Measurements from ENCODE around the gene ETS2. TPM values are rescaled to one million over a fixed set of nuclear protein-coding genes. Genes with fewer than 3 reads are reported as not detected.
A peak's percentile ranks its signal among the peaks of the same experiment; 100 is the strongest.

The ETS2 gene
- total RNA-seq, 6 donors from 2014 or later: 70.2 to 215 (median 143) TPM

- TF ChIP-seq POLR2A (IDR thresholded peaks at IDR 0.05) (no peak), CTCF (IDR thresholded peaks at IDR 0.05) (no peak), POLR2AphosphoS5 (IDR thresholded peaks at IDR 0.05) (no peak), EP300 (IDR thresholded peaks at IDR 0.05) (no peak)
- no peak overlapping the region for H3K4me3 ChIP-seq
- H3K9me3 ChIP-seq: no peaks in the 10 kb centered on the region
- H3K4me1 ChIP-seq: peaks cover 0 to 7% (median 0%) of the 10 kb centered on the region in 4 donors
- H3K36me3 ChIP-seq: no peaks in the 10 kb centered on the region
- WGBS, 2 donors: 76 to 87% methylated on average over 11 to 12 of the region's 12 CpGs
- DNase-seq: no peak
- peak in 1 of 2 donors; percentile 37 for ATAC-seq (ENCODE audit: low FRiP score in 2 of 2)
- H3K27ac ChIP-seq: no peak overlapping the region
- no peaks in the 10 kb centered on the region for H3K27me3 ChIP-seq
These were observed 33.0 kb downstream of the ETS2 start for GRCh38 chr21:38838598-38839327.

- WGBS, 2 donors: 73 to 85% methylated on average over 8 to 9 of the region's 9 CpGs
- Histone ChIP-seq H3K9me3 (no peaks in the 10 kb centered on the region), H3K4me3 (no peak overlapping the region), H3K27me3 (no peaks in the 10 kb centered on the region), H3K27ac (no peak overlapping the region), H3K36me3 (no peaks in the 10 kb centered on the region), H3K4me1 (peaks cover 0 to 7% (median 0%) of the 10 kb centered on the region in 4 donors)
- DNase-seq (peak in 1 of 2 donors; percentile 43), ATAC-seq (ENCODE audit: low FRiP score in 2 of 2) (peak in 1 of 2 donors; percentile 41)
- TF ChIP-seq CTCF (IDR thresholded peaks at IDR 0.05) (no peak), POLR2A (IDR thresholded peaks at IDR 0.05) (no peak), POLR2AphosphoS5 (IDR thresholded peaks at IDR 0.05) (no peak), EP300 (IDR thresholded peaks at IDR 0.05) (no peak)
These were observed 33.9 kb downstream of the ETS2 start for GRCh38 chr21:38839328-38840286.

GRCh38 chr21:38840456-38841300, 34.9 kb downstream of the ETS2 start:
- WGBS, 2 donors: 94 to 97% methylated on average over 17 of the region's 17 CpGs
- H3K27me3 ChIP-seq: no peaks in the 10 kb centered on the region
- DNase-seq (no peak), ATAC-seq (ENCODE audit: low FRiP score in 2 of 2) (no peak)
- no peaks in the 10 kb centered on the region for H3K36me3 ChIP-seq
- TF ChIP-seq POLR2A (IDR thresholded peaks at IDR 0.05) (no peak), CTCF (IDR thresholded peaks at IDR 0.05) (no peak), EP300 (IDR thresholded peaks at IDR 0.05) (no peak), POLR2AphosphoS5 (IDR thresholded peaks at IDR 0.05) (no peak)
- no peak overlapping the region for H3K4me3 ChIP-seq
- H3K27ac ChIP-seq: no peak overlapping the region
- H3K9me3 ChIP-seq: no peaks in the 10 kb centered on the region
- H3K4me1 ChIP-seq: peaks cover 0 to 7% (median 0%) of the 10 kb centered on the region in 4 donors

- WGBS, 2 donors: 74 to 80% methylated on average over 2 of the region's 2 CpGs
- Histone ChIP-seq H3K4me1 (peaks cover 0 to 7% (median 0%) of the 10 kb centered on the region in 4 donors), H3K4me3 (no peak overlapping the region), H3K9me3 (no peaks in the 10 kb centered on the region), H3K36me3 (no peaks in the 10 kb centered on the region), H3K27ac (no peak overlapping the region), H3K27me3 (no peaks in the 10 kb centered on the region)
- no peak for DNase-seq
- no peak for TF ChIP-seq CTCF (IDR thresholded peaks at IDR 0.05)
- TF ChIP-seq POLR2A (IDR thresholded peaks at IDR 0.05): no peak
- no peak for TF ChIP-seq POLR2AphosphoS5 (IDR thresholded peaks at IDR 0.05)
- TF ChIP-seq EP300 (IDR thresholded peaks at IDR 0.05): no peak
- no peak for ATAC-seq (ENCODE audit: low FRiP score in 2 of 2)
These were observed 35.7 kb downstream of the ETS2 start for GRCh38 chr21:38841472-38841871.
